Activated T-cell treated with anti-CD3 and anti-CD28 coated beads, Interleukin-2, amount 50 U/mL, for 4 hours (primary cell): Measurements from ENCODE around the gene IFT74. TPM values are rescaled to one million over a fixed set of nuclear protein-coding genes. Genes with fewer than 3 reads are reported as not detected.

Experiments used
- ATAC-seq, 2 donors: fragments of 200-7000 bp; cut with Tn5 transposase; one replicate each; pipeline ENCODE4 v1.10.0; 2021
- DNase-seq: peaks from one replicate; pipeline ENCODE4 v3.0.0-alpha.2; 2020
- H3K27me3 Mint-ChIP-seq: one replicate; pipeline ENCODE4 v1.8.0; 2021; ENCODE audit warnings: low read depth, mixed read lengths
- H3K36me3 Mint-ChIP-seq: one replicate; pipeline ENCODE4 v1.8.0; 2022; ENCODE audit warnings: mixed read lengths; ENCODE audit not compliant: insufficient read depth
- H3K4me1 Mint-ChIP-seq: one replicate; pipeline ENCODE4 v1.8.0; 2021; ENCODE audit warnings: low read depth, mixed read lengths
- H3K4me3 Mint-ChIP-seq: one replicate; pipeline ENCODE4 v1.8.0; 2021; ENCODE audit warnings: mild to moderate bottlenecking, moderate library complexity, mixed read lengths
- H3K9me3 Mint-ChIP-seq: one replicate; pipeline ENCODE4 v1.8.0; 2021; ENCODE audit warnings: mixed read lengths
- total RNA-seq, 3 donors: library from RNA; stranded (reverse); gene quantifications; one replicate each; pipeline ENCODE4 v1.2.1, GENCODE V29; 2021

IFT74 gene
- total RNA-seq, 3 donors from 2014 or later, result 6.4 to 8.8 (median 7.0) TPM

- Mint-ChIP-seq H3K9me3 (no peaks in the 10 kb centered on the region), H3K4me1 (no peaks in the 10 kb centered on the region), H3K36me3 (no peaks in the 10 kb centered on the region), H3K4me3 (no peak overlapping the region), H3K27me3 (no peaks in the 10 kb centered on the region)
- ATAC-seq (no peak), DNase-seq (no peak)
Measured at GRCh38 chr9:27109621-27110020, 153.4 kb downstream of the IFT74 start.

- no peak overlapping the region for H3K4me3 Mint-ChIP-seq
- no peaks in the 10 kb centered on the region for H3K9me3 Mint-ChIP-seq
- no peak for ATAC-seq
- no peak for DNase-seq
- no peaks in the 10 kb centered on the region for H3K36me3 Mint-ChIP-seq
- H3K27me3 Mint-ChIP-seq, result no peaks in the 10 kb centered on the region
- no peaks in the 10 kb centered on the region for H3K4me1 Mint-ChIP-seq
Measured at GRCh38 chr9:27110181-27110580, 154.0 kb downstream of the IFT74 start.

- Mint-ChIP-seq H3K4me3 (no peak overlapping the region), H3K36me3 (no peaks in the 10 kb centered on the region), H3K4me1 (no peaks in the 10 kb centered on the region), H3K9me3 (no peaks in the 10 kb centered on the region), H3K27me3 (no peaks in the 10 kb centered on the region)
- ATAC-seq (no peak), DNase-seq (no peak)
Measured at GRCh38 chr9:27112235-27112634, 156.0 kb downstream of the IFT74 start.

Other genes starting within 250 kb of the IFT74 start
- gene CAAP1, start 63.6 kb upstream of the IFT74 start, total RNA-seq, result 10 to 100 TPM; 23.4 to 27.0 (median 24.9) TPM
- gene PLAA, start 9.2 kb upstream of the IFT74 start, total RNA-seq, result 10 to 100 TPM; 54.4 to 56.8 (median 55.4) TPM
- not detected for gene LRRC19, start 49.3 kb downstream of the IFT74 start, total RNA-seq
- gene TEK, start 152.8 kb downstream of the IFT74 start, total RNA-seq, result under 1 TPM in 1 of 3 donors, not detected in 2; 0.05 TPM